Loucy (cell line): Measurements from ENCODE around the gene CYGB.
A peak's percentile ranks its signal among the peaks of the same experiment; 100 is the strongest.

Experiments
- H2AFZ ChIP-seq: fragments of 200-600 bp; sonication (generic); 2 replicates; pipeline ENCODE4 v1.6.0; 2016; ENCODE audit warnings: antibody characterized with exemption, mild to moderate bottlenecking, low read length, moderate library complexity
- H3F3A ChIP-seq: fragments of 200-600 bp; 2 replicates; pipeline ENCODE4 v1.6.0; 2016; ENCODE audit warnings: antibody characterized with exemption, low read depth, mild to moderate bottlenecking
- H3K27me3 ChIP-seq: fragments of 200-600 bp; sonication (generic); 2 replicates; pipeline ENCODE4 v1.6.1; 2014; ENCODE audit warnings: low read length, mild to moderate bottlenecking; ENCODE audit not compliant: insufficient read depth, poor library complexity, severe bottlenecking
- H3K36me3 ChIP-seq: fragments of 200-600 bp; sonication (generic); 2 replicates; pipeline ENCODE4 v1.6.1; 2016; ENCODE audit warnings: low read length; ENCODE audit not compliant: insufficient read depth
- H3K4me1 ChIP-seq: fragments of 200-600 bp; sonication (generic); 2 replicates; pipeline ENCODE4 v1.5.1; 2014; ENCODE audit warnings: low read length, mild to moderate bottlenecking; ENCODE audit not compliant: insufficient read depth, poor library complexity, severe bottlenecking
- H3K4me2 ChIP-seq: fragments of 200-600 bp; sonication (generic); 2 replicates; pipeline ENCODE4 v1.6.0; 2014; ENCODE audit warnings: antibody characterized with exemption, low read length, low read depth, mild to moderate bottlenecking; ENCODE audit not compliant: poor library complexity, severe bottlenecking
- H3K4me3 ChIP-seq: fragments of 200-600 bp; sonication (generic); 2 replicates; pipeline ENCODE4 v1.5.1; 2014; ENCODE audit warnings: low read length, mild to moderate bottlenecking, mixed read lengths; ENCODE audit not compliant: poor library complexity, severe bottlenecking
- H3K79me2 ChIP-seq: fragments of 200-600 bp; sonication (generic); 2 replicates; pipeline ENCODE4 v1.6.1; 2014; ENCODE audit warnings: low read length; ENCODE audit not compliant: insufficient read depth
- H3K9ac ChIP-seq: fragments of 200-600 bp; sonication (generic); 2 replicates; pipeline ENCODE4 v1.6.0; 2014; ENCODE audit warnings: mild to moderate bottlenecking, low read depth, low read length, moderate library complexity; ENCODE audit not compliant: poor library complexity, severe bottlenecking
- H3K9me2 ChIP-seq: fragments of 200-600 bp; sonication (generic); replicated peaks from 2 replicates; pipeline ENCODE4 v1.6.1; 2016; ENCODE audit warnings: low read depth, low read length, mixed read lengths
- H3K9me3 ChIP-seq: fragments of 200-600 bp; sonication (generic); 2 replicates; pipeline ENCODE4 v1.6.1; 2014; ENCODE audit warnings: mild to moderate bottlenecking, antibody characterized with exemption, low read length, low read depth; ENCODE audit not compliant: insufficient read depth
- H4K20me1 ChIP-seq: fragments of 200-600 bp; sonication (generic); 2 replicates; pipeline ENCODE4 v1.6.0; 2014; ENCODE audit warnings: antibody characterized with exemption, low read length, mild to moderate bottlenecking; ENCODE audit not compliant: insufficient read depth, poor library complexity, severe bottlenecking
- CTCF ChIP-seq: fragments of 200-600 bp; sonication (generic); conservative IDR thresholded peaks from 2 replicates; pipeline ENCODE4 v1.5.1; 2014; ENCODE audit warnings: mild to moderate bottlenecking, antibody characterized with exemption, low read length
- EZH2phosphoT487 ChIP-seq: fragments of 200-600 bp; IDR thresholded peaks from 2 replicates; pipeline ENCODE4 v1.6.1; 2018; ENCODE audit warnings: antibody characterized with exemption, mild to moderate bottlenecking, moderate library complexity, borderline replicate concordance

The CYGB gene

GRCh38 chr17:76531486-76532038 is 5.9 kb downstream of the CYGB start:
- no peaks in the 10 kb centered on the region for H3K36me3 ChIP-seq
- TF ChIP-seq EZH2phosphoT487 (no peak), CTCF (no peak)
- no peak overlapping the region for H2AFZ ChIP-seq
- H3K79me2 ChIP-seq = peaks cover 36% of the 10 kb centered on the region
- H4K20me1 ChIP-seq = no peaks in the 10 kb centered on the region
- H3K9me2 ChIP-seq = no peaks in the 10 kb centered on the region
- H3K9ac ChIP-seq = no peak overlapping the region
- peaks cover 4% of the 10 kb centered on the region; the same call in 1 of the 2 replicates for H3F3A ChIP-seq
- no peak overlapping the region for H3K4me2 ChIP-seq
- H3K4me1 ChIP-seq = peaks cover 51% of the 10 kb centered on the region
- H3K27me3 ChIP-seq = no peaks in the 10 kb centered on the region
- no peak overlapping the region for H3K4me3 ChIP-seq
- H3K9me3 ChIP-seq = no peaks in the 10 kb centered on the region

DNA sequence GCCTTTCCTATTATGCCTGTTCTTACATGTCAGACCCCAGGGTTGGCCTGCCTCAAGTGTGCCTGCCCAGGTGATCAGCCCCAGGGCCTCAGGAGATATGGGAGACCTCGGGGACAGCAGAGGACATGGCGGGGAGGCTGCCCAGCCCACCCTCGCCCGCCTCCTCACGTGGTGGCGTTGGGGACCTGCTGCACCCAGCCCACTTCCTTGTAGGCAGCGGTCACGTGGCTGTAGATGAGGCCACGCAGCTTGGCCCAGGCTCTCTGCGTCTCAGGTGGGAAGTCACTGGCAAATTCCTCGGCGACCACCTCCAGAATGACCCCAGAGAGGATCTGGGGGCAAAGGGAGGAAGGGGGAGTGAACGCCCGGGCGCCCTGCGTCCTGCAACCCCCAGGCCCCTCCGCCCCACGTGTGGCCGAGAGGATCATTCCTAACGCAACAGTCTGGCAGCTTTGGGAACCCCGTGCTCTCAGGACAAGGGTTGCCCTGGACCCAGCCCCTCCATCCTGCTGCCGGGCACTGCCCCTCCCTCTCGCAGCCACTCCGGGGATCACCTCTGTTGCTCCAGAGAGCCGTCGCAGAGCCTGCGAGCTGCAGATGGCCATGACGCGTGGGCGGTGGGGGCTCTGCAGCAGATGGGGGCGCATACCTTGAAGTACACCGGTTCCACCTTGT is 6.6 kb downstream of the CYGB start:
- no peak overlapping the region for H2AFZ ChIP-seq
- no peaks in the 10 kb centered on the region for H3K27me3 ChIP-seq

GRCh38 chr17:76530095-76530723 is 7.3 kb downstream of the CYGB start:
- Histone ChIP-seq H3K9me3 (no peaks in the 10 kb centered on the region), H3K9ac (peak overlapping the region; percentile 99), H3F3A (peaks cover 4% of the 10 kb centered on the region; the same call in 1 of the 2 replicates), H3K9me2 (no peaks in the 10 kb centered on the region), H3K36me3 (no peaks in the 10 kb centered on the region), H3K4me2 (peak overlapping the region; percentile 96), H3K4me3 (peak overlapping the region; percentile 93), H3K4me1 (peaks cover 48% of the 10 kb centered on the region), H4K20me1 (no peaks in the 10 kb centered on the region), H3K27me3 (no peaks in the 10 kb centered on the region), H3K79me2 (peaks cover 36% of the 10 kb centered on the region), H2AFZ (no peak overlapping the region)
- no peak for TF ChIP-seq EZH2phosphoT487
- TF ChIP-seq CTCF = no peak

More for the DNA sequence above, 6.6 kb downstream of the CYGB start:
- Histone ChIP-seq H3K4me1 (peaks cover 51% of the 10 kb centered on the region), H3K9me3 (no peaks in the 10 kb centered on the region), H3K4me2 (peak overlapping the region; percentile 96), H3K9ac (peak overlapping the region; percentile 99), H3K4me3 (no peak overlapping the region), H3F3A (peaks cover 4% of the 10 kb centered on the region; the same call in 1 of the 2 replicates), H3K79me2 (peaks cover 36% of the 10 kb centered on the region), H3K36me3 (no peaks in the 10 kb centered on the region), H4K20me1 (no peaks in the 10 kb centered on the region), H3K9me2 (no peaks in the 10 kb centered on the region)
- TF ChIP-seq EZH2phosphoT487 = no peak
- TF ChIP-seq CTCF = no peak
